ENCODE data around the gene CDK9.
"Not testable (repeated sequence)": the region's sequence is repeated elsewhere in the genome, so short reads cannot be mapped to it uniquely, and the experiment has no call there.

The CDK9 gene

GRCh38 chr9:127833555-127833954 lies 47.7 kb downstream of the CDK9 start:
- TF ChIP-seq, protein P1, sequence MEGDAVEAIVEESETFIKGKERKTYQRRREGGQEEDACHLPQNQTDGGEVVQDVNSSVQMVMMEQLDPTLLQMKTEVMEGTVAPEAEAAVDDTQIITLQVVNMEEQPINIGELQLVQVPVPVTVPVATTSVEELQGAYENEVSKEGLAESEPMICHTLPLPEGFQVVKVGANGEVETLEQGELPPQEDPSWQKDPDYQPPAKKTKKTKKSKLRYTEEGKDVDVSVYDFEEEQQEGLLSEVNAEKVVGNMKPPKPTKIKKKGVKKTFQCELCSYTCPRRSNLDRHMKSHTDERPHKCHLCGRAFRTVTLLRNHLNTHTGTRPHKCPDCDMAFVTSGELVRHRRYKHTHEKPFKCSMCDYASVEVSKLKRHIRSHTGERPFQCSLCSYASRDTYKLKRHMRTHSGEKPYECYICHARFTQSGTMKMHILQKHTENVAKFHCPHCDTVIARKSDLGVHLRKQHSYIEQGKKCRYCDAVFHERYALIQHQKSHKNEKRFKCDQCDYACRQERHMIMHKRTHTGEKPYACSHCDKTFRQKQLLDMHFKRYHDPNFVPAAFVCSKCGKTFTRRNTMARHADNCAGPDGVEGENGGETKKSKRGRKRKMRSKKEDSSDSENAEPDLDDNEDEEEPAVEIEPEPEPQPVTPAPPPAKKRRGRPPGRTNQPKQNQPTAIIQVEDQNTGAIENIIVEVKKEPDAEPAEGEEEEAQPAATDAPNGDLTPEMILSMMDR (IDR thresholded peaks at IDR 0.05; ENCODE audit: low read depth, low read length) = no peak
- H3K36me3 ChIP-seq = no peaks in the 10 kb centered on the region
- no peaks in the 10 kb centered on the region for H3K27me3 ChIP-seq
- no peaks in the 10 kb centered on the region for H3K4me1 ChIP-seq
- no peak for DNase-seq
- no peaks in the 10 kb centered on the region for H3K9me3 ChIP-seq
- no peak overlapping the region for H3K4me3 ChIP-seq (ENCODE audit: low read depth, low read length)

- Histone ChIP-seq H3K9me3 (no peaks in the 10 kb centered on the region), H3K4me1 (no peaks in the 10 kb centered on the region), H3K27me3 (no peaks in the 10 kb centered on the region), H3K4me3 (ENCODE audit: low read depth, low read length) (no peak overlapping the region), H3K36me3 (no peaks in the 10 kb centered on the region)
- DNase-seq = no peak
- TF ChIP-seq, protein P1 (IDR thresholded peaks at IDR 0.05; ENCODE audit: low read depth, low read length) = no peak
Measured at GRCh38 chr9:127835991-127836516, 50.2 kb downstream of the CDK9 start.

- not testable (repeated sequence) for H3K36me3 ChIP-seq; DNase-seq; H3K9me3 ChIP-seq; H3K4me3 ChIP-seq (ENCODE audit: low read depth, low read length); H3K4me1 ChIP-seq; H3K27me3 ChIP-seq
Measured at GRCh38 chr9:127836561-127836960, 50.7 kb downstream of the CDK9 start.

- TF ChIP-seq, protein P1 (IDR thresholded peaks at IDR 0.05; ENCODE audit: low read depth, low read length) = no peak
Measured at GRCh38 chr9:127837346-127837745, 51.5 kb downstream of the CDK9 start.

GRCh38 chr9:127838375-127839078 lies 52.7 kb downstream of the CDK9 start:
- H3K9me3 ChIP-seq = no peaks in the 10 kb centered on the region
- H3K27me3 ChIP-seq = no peaks in the 10 kb centered on the region
- no peaks in the 10 kb centered on the region for H3K4me1 ChIP-seq
- TF ChIP-seq, protein P1 (IDR thresholded peaks at IDR 0.05; ENCODE audit: low read depth, low read length) = no peak
- no peak for DNase-seq
- no peaks in the 10 kb centered on the region for H3K36me3 ChIP-seq
- no peak overlapping the region for H3K4me3 ChIP-seq (ENCODE audit: low read depth, low read length)

More at GRCh38 chr9:127837346-127837745, 51.5 kb downstream of the CDK9 start:
- Histone ChIP-seq H3K27me3 (no peaks in the 10 kb centered on the region), H3K4me1 (no peaks in the 10 kb centered on the region), H3K36me3 (no peaks in the 10 kb centered on the region), H3K4me3 (ENCODE audit: low read depth, low read length) (no peak overlapping the region), H3K9me3 (no peaks in the 10 kb centered on the region)
- no peak for DNase-seq

Measured in BE2C (cell line).